ENCODE results near the gene SNED1. TPM values are rescaled to one million over a fixed set of nuclear protein-coding genes. Genes with fewer than 3 reads are reported as not detected.

The SNED1 gene
- total and polyA plus RNA-seq, 2 experiments from 2014 or later: 1.5 to 2.8 TPM

GRCh38 chr2:240959941-240960308, 38.5 kb upstream of the SNED1 start (continued):
- no peak for TF ChIP-seq ZNF462 (CRISPR knock-in tag; IDR thresholded peaks at IDR 0.05)
- no peak for TF ChIP-seq STAT1 (IDR thresholded peaks at IDR 0.05; ENCODE audit: unreplicated experiment)
- TF ChIP-seq JUNB (IDR thresholded peaks at IDR 0.05; ENCODE audit: unreplicated experiment): no peak

- Mint-ChIP-seq H3K9me3 (no peaks in the 10 kb centered on the region), H3K27ac (peak overlapping the region; percentile 67; the same call in 1 of the 2 replicates), H3K4me1 (no peaks in the 10 kb centered on the region; the same call in 1 of the 3 replicates), H3K27me3 (ENCODE audit: insufficient read depth, low read depth, poor library complexity) (peaks cover 8% of the 10 kb centered on the region), H3K4me3 (no peak overlapping the region), H3K36me3 (ENCODE audit: low read depth) (no peaks in the 10 kb centered on the region)
- peak; percentile 32 for ATAC-seq
- Histone ChIP-seq H3F3A (replicated peaks; ENCODE audit: low read depth) (0 out of 2 replicates have a peak, but pooled peaks cover 5% of the 10 kb centered on the region), H3K79me2 (replicated peaks; ENCODE audit: insufficient read depth) (no peaks in the 10 kb centered on the region), H3K4me2 (no peak overlapping the region), H4K20me1 (replicated peaks; ENCODE audit: insufficient read depth) (no peaks in the 10 kb centered on the region), H3K4me1 (ENCODE audit: insufficient read depth) (no peaks in the 10 kb centered on the region), H3K4me3 (no peak overlapping the region), H3K36me3 (ENCODE audit: insufficient read depth) (no peaks in the 10 kb centered on the region), H3K27me3 (ENCODE audit: insufficient read depth) (no peaks in the 10 kb centered on the region), H3K27ac (ENCODE audit: low read depth) (no peak overlapping the region), H2AFZ (no peak overlapping the region), H3K9me2 (ENCODE audit: insufficient read depth) (no peaks in the 10 kb centered on the region)
- no peak for DNase-seq (ENCODE audit: low spot score)
- TF ChIP-seq ETS1 (IDR thresholded peaks at IDR 0.05): no peak
- TF ChIP-seq STAT1 (IDR thresholded peaks at IDR 0.05; ENCODE audit: unreplicated experiment): no peak
- TF ChIP-seq NANOG (IDR thresholded peaks at IDR 0.05; ENCODE audit: borderline replicate concordance): no peak
- no peak for TF ChIP-seq POLR2AphosphoS5 (IDR thresholded peaks at IDR 0.05; ENCODE audit: low read depth)
- no peak for TF ChIP-seq CTCF (conservative IDR thresholded peaks at IDR 0.05; ENCODE audit: low read depth in 2 of 2)
- no peak for TF ChIP-seq EZH2phosphoT487 (IDR thresholded peaks at IDR 0.05; ENCODE audit: unreplicated experiment)
- no peak for TF ChIP-seq ZNF331 (CRISPR knock-in tag; IDR thresholded peaks at IDR 0.05; ENCODE audit: low read depth)
- no peak for TF ChIP-seq JUNB (IDR thresholded peaks at IDR 0.05; ENCODE audit: unreplicated experiment)
- TF ChIP-seq CREB1 (CRISPR knock-in tag; IDR thresholded peaks at IDR 0.05; ENCODE audit: low read depth): no peak
Observed at GRCh38 chr2:240960309-240960970, 38.0 kb upstream of the SNED1 start.

Measured in GM23338 (cell line).